Neuronal stem cell (in vitro differentiated cells): ENCODE results near the gene H6PD.
A peak's percentile ranks its signal among the peaks of the same experiment; 100 is the strongest.

ENCODE experiments used
- DNase-seq: peaks from one replicate; pipeline ENCODE4 v3.0.0-alpha.2; 2013; ENCODE audit warnings: low spot score
- H2AFZ ChIP-seq: one replicate; pipeline ENCODE4 v1.6.1; 2013; ENCODE audit warnings: mild to moderate bottlenecking, low read length, inconsistent platforms
- H2AK5ac ChIP-seq: 2 replicates; pipeline ENCODE4 v1.6.1; 2013; ENCODE audit warnings: low read depth, mild to moderate bottlenecking, inconsistent platforms, low read length, moderate library complexity, mixed read lengths
- H2BK120ac ChIP-seq: 2 replicates; pipeline ENCODE4 v1.6.1; 2013; ENCODE audit warnings: low read depth, mild to moderate bottlenecking, inconsistent platforms, low read length, moderate library complexity, mixed read lengths
- H2BK12ac ChIP-seq: one replicate; pipeline ENCODE4 v1.6.1; 2013; ENCODE audit warnings: low read length, inconsistent platforms
- H2BK15ac ChIP-seq: 2 replicates; pipeline ENCODE4 v1.6.1; 2013; ENCODE audit warnings: mild to moderate bottlenecking, low read length, inconsistent platforms, mixed read lengths
- H2BK5ac ChIP-seq: one replicate; pipeline ENCODE4 v1.6.1; 2013; ENCODE audit warnings: inconsistent platforms, mild to moderate bottlenecking, low read length, moderate library complexity
- H3K14ac ChIP-seq: one replicate; pipeline ENCODE4 v1.6.1; 2013; ENCODE audit warnings: low read length, inconsistent platforms
- H3K18ac ChIP-seq: 2 replicates; pipeline ENCODE4 v1.6.1; 2013; ENCODE audit warnings: low read length, inconsistent platforms
- H3K23ac ChIP-seq: 2 replicates; pipeline ENCODE4 v1.6.1; 2013; ENCODE audit warnings: low read depth, mild to moderate bottlenecking, mixed read lengths, low read length, inconsistent platforms; ENCODE audit not compliant: poor library complexity
- H3K27ac ChIP-seq: replicated peaks from 3 replicates; pipeline ENCODE4 v1.5.1; 2013; ENCODE audit warnings: low read length, inconsistent platforms
- H3K27me3 ChIP-seq, 3 experiments: 2 replicates each; pipeline ENCODE4 v1.6.1; 2013; ENCODE audit warnings: low read length in 3 of 3, mild to moderate bottlenecking in 2 of 3, inconsistent platforms in 1 of 3, low read depth in 1 of 3, mixed read lengths in 1 of 3, moderate library complexity in 1 of 3; ENCODE audit not compliant: control insufficient read depth in 3 of 3, insufficient read depth in 3 of 3
- H3K36me3 ChIP-seq, 2 donors: replicated peaks in 1 of 2; 2 replicates each; pipeline ENCODE4 v1.6.1; 2013; ENCODE audit warnings: low read length in 2 of 2; ENCODE audit not compliant: control insufficient read depth in 2 of 2, insufficient read depth in 2 of 2
- H3K4ac ChIP-seq: 2 replicates; pipeline ENCODE4 v1.6.1; 2013; ENCODE audit warnings: inconsistent platforms, mild to moderate bottlenecking, low read length, moderate library complexity
- H3K4me1 ChIP-seq, 2 donors: 1 replicate in 1 of 2; 2 replicates in 1 of 2; pipeline ENCODE4 v1.6.1; 2013; ENCODE audit warnings: low read length in 2 of 2, low read depth in 1 of 2; ENCODE audit not compliant: control insufficient read depth in 2 of 2, insufficient read depth in 1 of 2
- H3K4me2 ChIP-seq: one replicate; pipeline ENCODE4 v1.6.1; 2013; ENCODE audit warnings: mild to moderate bottlenecking, low read length, inconsistent platforms; ENCODE audit not compliant: insufficient read depth, poor library complexity, severe bottlenecking
- H3K4me3 ChIP-seq, 2 donors: 2 replicates each; pipeline ENCODE4 v1.5.1; 2013; ENCODE audit warnings: low read length in 2 of 2, mild to moderate bottlenecking in 2 of 2, inconsistent platforms in 1 of 2, moderate library complexity in 1 of 2
- H3K79me1 ChIP-seq: one replicate; pipeline ENCODE4 v1.6.1; 2013; ENCODE audit warnings: low read depth, mild to moderate bottlenecking, inconsistent platforms, low read length, moderate library complexity
- H3K9ac ChIP-seq: one replicate; pipeline ENCODE4 v1.6.1; 2013; ENCODE audit warnings: mild to moderate bottlenecking, low read depth, low read length, inconsistent platforms; ENCODE audit not compliant: poor library complexity
- H3K9me3 ChIP-seq, 2 donors: replicated peaks in 1 of 2; 2 replicates each; pipeline versions ENCODE3 to v1.6.1; 2013; ENCODE audit warnings: low read length in 2 of 2, mild to moderate bottlenecking in 2 of 2, inconsistent platforms in 1 of 2, low read depth in 1 of 2, mixed read lengths in 1 of 2, moderate library complexity in 1 of 2; ENCODE audit not compliant: control insufficient read depth in 2 of 2, insufficient read depth in 1 of 2
- H4K8ac ChIP-seq: one replicate; pipeline ENCODE4 v1.6.1; 2013; ENCODE audit warnings: low read depth, mild to moderate bottlenecking, inconsistent platforms, low read length, moderate library complexity
- H4K91ac ChIP-seq: one replicate; pipeline ENCODE4 v1.6.1; 2013; ENCODE audit warnings: low read length, low read depth, mild to moderate bottlenecking, inconsistent platforms; ENCODE audit not compliant: poor library complexity
- WGBS, 2 donors: extraction: QIAGEN DNeasy Blood & Tissue Kit; methylation state at CpG; one replicate each; pipeline ENCODE4 v1.1.7; 2013; ENCODE audit warnings: missing lambda C conversion rate in 2 of 2, mixed read lengths in 1 of 2; ENCODE audit not compliant: insufficient read length in 2 of 2, insufficient replicate concordance in 1 of 2; ENCODE audit errors: extremely low coverage in 2 of 2; 5-methylcytosine and 5-hydroxymethylcytosine counted together

Gene H6PD

DNA sequence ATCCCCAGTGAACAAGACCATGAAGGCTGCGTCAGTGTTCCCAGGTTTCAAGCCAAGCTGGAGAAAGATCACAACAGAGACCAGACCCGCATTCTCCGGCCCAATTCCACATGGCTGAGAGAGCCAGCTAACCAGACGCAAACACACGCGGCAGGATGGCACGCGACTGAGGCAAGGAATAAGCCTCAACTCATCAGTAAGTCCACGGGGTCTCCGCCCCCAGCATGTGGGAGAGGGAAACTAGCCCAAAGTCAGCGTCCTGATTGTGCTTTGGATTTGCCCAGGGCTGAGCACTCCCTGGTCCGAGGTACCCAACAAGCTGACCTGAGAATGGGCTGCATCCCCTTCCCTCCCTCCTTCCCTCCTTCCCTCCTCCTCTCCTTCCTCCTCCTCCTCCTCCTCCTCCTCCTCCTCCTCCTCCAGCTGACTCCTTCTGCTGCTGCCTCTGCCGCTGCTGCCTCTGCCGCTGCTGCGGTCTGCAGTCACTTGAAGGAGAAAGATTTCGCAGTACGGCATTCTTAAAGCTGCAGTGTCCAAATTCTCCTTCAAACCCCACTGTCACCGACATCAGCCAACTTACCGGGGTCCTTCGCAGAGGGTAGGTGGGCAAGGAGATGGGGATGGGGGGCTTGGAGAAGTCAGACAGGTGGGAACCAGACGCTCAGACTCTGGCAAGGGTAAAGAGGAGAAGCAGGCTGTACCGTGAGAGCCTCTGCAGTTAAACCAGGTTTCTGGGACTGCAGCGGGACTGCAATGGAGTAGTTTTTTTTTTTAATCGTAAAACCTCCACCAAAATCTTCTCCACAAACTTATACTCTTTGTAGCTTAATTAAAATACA lies 33.0 kb upstream of the H6PD start:
- Histone ChIP-seq H3K4ac (no peak overlapping the region), H3K4me2 (peak overlapping the region; percentile 92), H3K36me3 (no peaks in the 10 kb centered on the region), H2BK120ac (no peak overlapping the region), H3K18ac (peak overlapping the region; percentile 95), H3K4me3 (peak overlapping the region; percentile 12 to 71), H3K23ac (peak overlapping the region; percentile 37), H3K9ac (no peak overlapping the region), H3K27ac (no peak overlapping the region), H4K91ac (no peak overlapping the region), H3K14ac (no peak overlapping the region), H2BK15ac (peak overlapping the region; percentile 6), H2BK12ac (no peak overlapping the region), H3K27me3 (peaks cover 8 to 92% (median 65%) of the 10 kb centered on the region in 3 experiments), H2BK5ac (no peak overlapping the region), H3K79me1 (no peaks in the 10 kb centered on the region), H2AK5ac (no peak overlapping the region), H4K8ac (no peak overlapping the region), H2AFZ (peak overlapping the region; percentile 79), H3K9me3 (no peaks in the 10 kb centered on the region), H3K4me1 (peaks cover 23 to 26% of the 10 kb centered on the region in 2 donors)
- no peak for DNase-seq
- no CpG with 5 or more reads among the region's 24 CpGs for WGBS, 2 donors

GRCh38 chr1:9202240-9202870 lies 32.2 kb upstream of the H6PD start:
- no peak overlapping the region for H4K8ac ChIP-seq
- H3K14ac ChIP-seq = no peak overlapping the region
- H3K27ac ChIP-seq = no peak overlapping the region
- no peak overlapping the region for H3K23ac ChIP-seq
- H3K36me3 ChIP-seq = no peaks in the 10 kb centered on the region
- no peak overlapping the region for H2AFZ ChIP-seq
- no peaks in the 10 kb centered on the region for H3K79me1 ChIP-seq
- peaks cover 8 to 88% (median 57%) of the 10 kb centered on the region in 3 experiments for H3K27me3 ChIP-seq
- peak overlapping the region; percentile 70 for H3K18ac ChIP-seq
- H3K9ac ChIP-seq = no peak overlapping the region
- WGBS, 2 donors = no CpG with 5 or more reads among the region's 15 CpGs
- H3K4me2 ChIP-seq = peak overlapping the region; percentile 63
- no peak for DNase-seq
- H4K91ac ChIP-seq = no peak overlapping the region
- no peak overlapping the region for H2BK12ac ChIP-seq
- H3K4ac ChIP-seq = no peak overlapping the region
- no peak overlapping the region for H2BK5ac ChIP-seq
- no peak overlapping the region for H2AK5ac ChIP-seq
- no peaks in the 10 kb centered on the region for H3K9me3 ChIP-seq
- peak overlapping the region in 1 of 2 donors; percentile 54 for H3K4me3 ChIP-seq
- H2BK15ac ChIP-seq = no peak overlapping the region
- H3K4me1 ChIP-seq = peaks cover 23 to 26% of the 10 kb centered on the region in 2 donors
- H2BK120ac ChIP-seq = no peak overlapping the region

DNA sequence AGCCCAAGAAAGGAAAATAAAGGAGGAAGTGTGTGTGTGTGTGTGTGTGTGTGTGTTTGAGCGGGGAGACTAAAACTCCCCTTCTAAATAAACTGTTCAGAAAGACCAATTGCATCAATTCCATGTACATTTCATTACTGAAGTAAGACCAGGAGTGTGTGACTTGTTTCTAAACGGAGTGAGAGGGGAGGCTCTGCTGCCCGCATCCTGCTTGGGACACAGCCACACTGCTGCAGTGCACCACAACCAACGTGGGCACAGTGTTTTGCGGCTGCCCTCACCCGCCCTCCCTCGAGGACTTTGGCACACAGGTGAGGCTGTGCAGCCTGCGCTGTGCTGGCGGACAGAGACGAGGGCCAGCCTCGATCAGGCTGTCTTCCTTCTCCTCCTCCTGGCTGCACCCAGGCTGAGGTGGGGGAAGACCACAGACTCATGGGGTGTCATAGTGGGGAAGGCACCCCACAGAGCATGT lies 31.0 kb upstream of the H6PD start:
- no CpG with 5 or more reads among the region's 11 CpGs for WGBS, 2 donors
- peaks cover 0 to 76% (median 45%) of the 10 kb centered on the region in 3 experiments for H3K27me3 ChIP-seq
- no peak overlapping the region for H3K4me2 ChIP-seq
- peak overlapping the region; percentile 80 for H3K18ac ChIP-seq
- H3K79me1 ChIP-seq = no peaks in the 10 kb centered on the region
- no peak overlapping the region for H3K4me3 ChIP-seq
- peak overlapping the region; percentile 53 for H2AK5ac ChIP-seq
- no peak overlapping the region for H3K4ac ChIP-seq
- no peak overlapping the region for H3K9ac ChIP-seq
- no peak overlapping the region for H3K27ac ChIP-seq
- H3K23ac ChIP-seq = peak overlapping the region; percentile 81
- no peak overlapping the region for H2AFZ ChIP-seq
- H4K8ac ChIP-seq = peak overlapping the region; percentile 99
- no peak overlapping the region for H2BK120ac ChIP-seq
- no peak overlapping the region for H3K14ac ChIP-seq
- H3K4me1 ChIP-seq = peaks cover 23 to 24% of the 10 kb centered on the region in 2 donors
- H4K91ac ChIP-seq = no peak overlapping the region
- H2BK5ac ChIP-seq = no peak overlapping the region
- no peaks in the 10 kb centered on the region for H3K36me3 ChIP-seq
- no peak for DNase-seq
- no peak overlapping the region for H2BK12ac ChIP-seq
- peak overlapping the region; percentile 21 for H2BK15ac ChIP-seq
- H3K9me3 ChIP-seq = no peaks in the 10 kb centered on the region

- Histone ChIP-seq H3K14ac (no peak overlapping the region), H3K18ac (no peak overlapping the region), H3K4me2 (no peak overlapping the region), H2AK5ac (no peak overlapping the region), H2BK15ac (no peak overlapping the region), H3K4me1 (peaks cover 21 to 24% of the 10 kb centered on the region in 2 donors), H3K27me3 (peaks cover 0 to 70% (median 40%) of the 10 kb centered on the region in 3 experiments), H2AFZ (no peak overlapping the region), H3K9me3 (no peaks in the 10 kb centered on the region), H4K91ac (no peak overlapping the region), H2BK120ac (no peak overlapping the region), H3K23ac (no peak overlapping the region), H3K4me3 (no peak overlapping the region), H2BK5ac (no peak overlapping the region), H4K8ac (no peak overlapping the region), H3K4ac (no peak overlapping the region), H3K27ac (no peak overlapping the region), H3K9ac (no peak overlapping the region), H3K79me1 (no peaks in the 10 kb centered on the region), H2BK12ac (no peak overlapping the region), H3K36me3 (no peaks in the 10 kb centered on the region)
- DNase-seq = no peak
- no CpG with 5 or more reads among the region's 7 CpGs for WGBS, 2 donors
Observed at GRCh38 chr1:9204156-9204720, 30.3 kb upstream of the H6PD start.
